ENCODE results near the gene CD82. TPM values are rescaled to one million over a fixed set of nuclear protein-coding genes. Genes with fewer than 3 reads are reported as not detected.

CD82 gene
- total RNA-seq, 1 donor from 2014 or later: 4.4 TPM

DNA sequence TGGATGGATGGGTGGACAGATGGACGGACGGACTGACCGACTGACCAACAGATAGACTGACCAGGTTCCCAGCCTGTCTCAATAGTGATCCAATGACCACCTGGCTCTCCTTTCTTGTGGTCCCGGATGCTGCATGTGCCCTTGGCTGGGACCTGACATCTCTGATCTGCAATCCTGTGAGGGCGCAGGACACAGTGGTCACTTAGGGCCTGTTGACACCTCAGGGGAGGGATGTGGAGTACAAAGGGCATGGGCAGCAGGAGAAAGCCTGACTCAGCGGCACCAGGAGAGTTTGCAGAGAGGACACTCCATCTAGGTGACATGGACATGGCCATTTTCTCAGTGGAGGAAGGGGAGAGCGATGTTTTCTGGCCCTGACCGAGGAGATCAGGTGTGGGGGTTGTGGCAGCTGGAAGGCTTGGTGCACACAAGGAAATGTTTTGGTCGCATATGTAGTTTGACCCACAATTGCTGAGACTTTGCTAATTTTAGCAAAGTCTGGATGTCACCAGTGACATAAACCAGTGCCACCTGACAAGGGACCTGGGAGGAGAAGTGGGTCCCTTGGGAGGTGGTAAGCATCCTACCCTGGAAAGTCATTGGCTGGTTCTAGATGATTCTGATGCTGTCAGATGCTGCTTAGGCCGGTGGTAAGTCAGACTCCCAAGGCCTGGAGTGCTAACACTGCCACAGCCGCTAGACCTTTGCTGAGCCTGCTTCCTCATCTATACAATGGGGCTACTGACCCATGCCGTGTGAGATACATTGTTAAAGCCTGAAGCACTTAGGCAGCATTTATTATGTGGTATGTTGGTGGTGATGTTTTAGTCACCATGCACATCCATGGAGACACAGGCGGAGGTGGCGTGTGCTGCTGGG, 50.7 kb downstream of the CD82 start:
- H3K27me3 Mint-ChIP-seq (ENCODE audit: unreplicated experiment): no peaks in the 10 kb centered on the region
- H3K27ac Mint-ChIP-seq (ENCODE audit: unreplicated experiment): no peak overlapping the region
- H3K36me3 Mint-ChIP-seq (ENCODE audit: unreplicated experiment): no peaks in the 10 kb centered on the region
- TF ChIP-seq, protein P1, sequence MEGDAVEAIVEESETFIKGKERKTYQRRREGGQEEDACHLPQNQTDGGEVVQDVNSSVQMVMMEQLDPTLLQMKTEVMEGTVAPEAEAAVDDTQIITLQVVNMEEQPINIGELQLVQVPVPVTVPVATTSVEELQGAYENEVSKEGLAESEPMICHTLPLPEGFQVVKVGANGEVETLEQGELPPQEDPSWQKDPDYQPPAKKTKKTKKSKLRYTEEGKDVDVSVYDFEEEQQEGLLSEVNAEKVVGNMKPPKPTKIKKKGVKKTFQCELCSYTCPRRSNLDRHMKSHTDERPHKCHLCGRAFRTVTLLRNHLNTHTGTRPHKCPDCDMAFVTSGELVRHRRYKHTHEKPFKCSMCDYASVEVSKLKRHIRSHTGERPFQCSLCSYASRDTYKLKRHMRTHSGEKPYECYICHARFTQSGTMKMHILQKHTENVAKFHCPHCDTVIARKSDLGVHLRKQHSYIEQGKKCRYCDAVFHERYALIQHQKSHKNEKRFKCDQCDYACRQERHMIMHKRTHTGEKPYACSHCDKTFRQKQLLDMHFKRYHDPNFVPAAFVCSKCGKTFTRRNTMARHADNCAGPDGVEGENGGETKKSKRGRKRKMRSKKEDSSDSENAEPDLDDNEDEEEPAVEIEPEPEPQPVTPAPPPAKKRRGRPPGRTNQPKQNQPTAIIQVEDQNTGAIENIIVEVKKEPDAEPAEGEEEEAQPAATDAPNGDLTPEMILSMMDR (IDR thresholded peaks at IDR 0.05; ENCODE audit: partially characterized antibody, unreplicated experiment): no peak
- DNase-seq: no peak
- H3K4me3 Mint-ChIP-seq (ENCODE audit: unreplicated experiment): no peak overlapping the region
- peaks cover 5% of the 10 kb centered on the region for H3K9me3 Mint-ChIP-seq (ENCODE audit: unreplicated experiment)
- H3K4me1 Mint-ChIP-seq (ENCODE audit: low read depth, unreplicated experiment): peaks cover 12% of the 10 kb centered on the region

DNA sequence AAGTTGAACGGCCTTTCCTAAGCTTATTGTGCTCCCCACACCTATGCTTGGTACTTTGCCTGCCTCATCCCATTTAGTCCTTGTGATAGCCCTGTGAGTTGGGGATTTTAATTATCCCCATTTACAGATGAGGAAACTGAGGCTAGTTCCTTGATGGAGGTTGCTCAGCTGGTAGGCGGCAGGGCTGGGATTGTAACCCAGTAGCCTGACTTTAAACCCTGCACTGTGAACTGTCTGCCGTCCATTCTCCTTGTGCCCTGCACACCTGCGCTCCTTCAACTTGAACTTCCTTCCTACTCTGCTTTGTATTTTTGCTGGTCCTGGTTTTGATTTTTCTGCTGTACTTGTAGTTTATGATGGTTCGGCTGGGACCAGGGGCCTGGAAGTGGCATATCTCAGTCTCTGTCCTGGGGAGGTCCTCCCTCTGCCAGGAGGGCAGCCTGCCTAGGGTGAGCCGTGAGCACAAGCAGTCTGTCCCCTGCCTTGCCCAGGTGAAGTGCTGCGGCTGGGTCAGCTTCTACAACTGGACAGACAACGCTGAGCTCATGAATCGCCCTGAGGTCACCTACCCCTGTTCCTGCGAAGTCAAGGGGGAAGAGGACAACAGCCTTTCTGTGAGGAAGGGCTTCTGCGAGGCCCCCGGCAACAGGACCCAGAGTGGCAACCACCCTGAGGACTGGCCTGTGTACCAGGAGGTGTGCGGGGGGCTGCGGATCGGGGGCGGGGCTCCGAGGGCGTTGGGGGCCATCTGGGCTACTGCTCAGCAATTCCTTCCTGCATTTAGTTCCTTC, 52.4 kb downstream of the CD82 start:
- H3K4me1 Mint-ChIP-seq (ENCODE audit: low read depth, unreplicated experiment): peaks cover 12% of the 10 kb centered on the region
- no peak for DNase-seq

DNA sequence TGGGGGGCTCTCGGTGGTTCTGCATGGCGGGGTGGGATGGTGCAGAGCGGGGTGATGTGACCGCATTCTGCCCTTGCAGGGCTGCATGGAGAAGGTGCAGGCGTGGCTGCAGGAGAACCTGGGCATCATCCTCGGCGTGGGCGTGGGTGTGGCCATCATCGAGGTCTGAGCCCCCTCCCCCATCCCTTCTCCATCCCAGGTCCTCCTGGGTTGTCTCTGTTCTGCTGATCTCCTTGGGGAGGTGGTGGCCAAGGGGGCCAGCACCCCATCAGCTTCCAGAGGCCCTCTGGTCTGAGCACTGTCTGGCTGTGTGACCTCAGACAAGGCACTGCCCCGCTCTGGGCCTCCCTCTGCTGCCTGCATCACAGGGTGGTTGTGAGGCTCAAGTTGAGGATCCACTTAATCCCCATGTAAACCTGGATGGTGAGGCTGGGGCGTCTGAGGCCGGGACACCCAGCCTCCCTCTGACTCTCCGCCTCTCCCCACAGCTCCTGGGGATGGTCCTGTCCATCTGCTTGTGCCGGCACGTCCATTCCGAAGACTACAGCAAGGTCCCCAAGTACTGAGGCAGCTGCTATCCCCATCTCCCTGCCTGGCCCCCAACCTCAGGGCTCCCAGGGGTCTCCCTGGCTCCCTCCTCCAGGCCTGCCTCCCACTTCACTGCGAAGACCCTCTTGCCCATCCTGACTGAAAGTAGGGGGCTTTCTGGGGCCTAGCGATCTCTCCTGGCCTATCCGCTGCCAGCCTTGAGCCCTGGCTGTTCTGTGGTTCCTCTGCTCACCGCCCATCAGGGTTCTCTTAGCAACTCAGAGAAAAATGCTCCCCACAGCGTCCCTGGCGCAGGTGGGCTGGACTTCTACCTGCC, 53.3 kb downstream of the CD82 start:
- no peak overlapping the region for H3K4me3 Mint-ChIP-seq (ENCODE audit: unreplicated experiment)
- no peaks in the 10 kb centered on the region for H3K36me3 Mint-ChIP-seq (ENCODE audit: unreplicated experiment)
- peaks cover 5% of the 10 kb centered on the region for H3K27me3 Mint-ChIP-seq (ENCODE audit: unreplicated experiment)
- no peak for DNase-seq
- peaks cover 17% of the 10 kb centered on the region for H3K4me1 Mint-ChIP-seq (ENCODE audit: low read depth, unreplicated experiment)
- TF ChIP-seq, protein P1 (IDR thresholded peaks at IDR 0.05; ENCODE audit: partially characterized antibody, unreplicated experiment): no peak
- no peak overlapping the region for H3K27ac Mint-ChIP-seq (ENCODE audit: unreplicated experiment)
- H3K9me3 Mint-ChIP-seq (ENCODE audit: unreplicated experiment): peaks cover 2% of the 10 kb centered on the region

More for the DNA sequence above, 52.4 kb downstream of the CD82 start:
- TF ChIP-seq, protein P1 (IDR thresholded peaks at IDR 0.05; ENCODE audit: partially characterized antibody, unreplicated experiment): no peak
- peaks cover 2% of the 10 kb centered on the region for H3K9me3 Mint-ChIP-seq (ENCODE audit: unreplicated experiment)
- H3K27me3 Mint-ChIP-seq (ENCODE audit: unreplicated experiment): peaks cover 5% of the 10 kb centered on the region
- H3K36me3 Mint-ChIP-seq (ENCODE audit: unreplicated experiment): no peaks in the 10 kb centered on the region
- H3K4me3 Mint-ChIP-seq (ENCODE audit: unreplicated experiment): no peak overlapping the region
- H3K27ac Mint-ChIP-seq (ENCODE audit: unreplicated experiment): no peak overlapping the region

DNA sequence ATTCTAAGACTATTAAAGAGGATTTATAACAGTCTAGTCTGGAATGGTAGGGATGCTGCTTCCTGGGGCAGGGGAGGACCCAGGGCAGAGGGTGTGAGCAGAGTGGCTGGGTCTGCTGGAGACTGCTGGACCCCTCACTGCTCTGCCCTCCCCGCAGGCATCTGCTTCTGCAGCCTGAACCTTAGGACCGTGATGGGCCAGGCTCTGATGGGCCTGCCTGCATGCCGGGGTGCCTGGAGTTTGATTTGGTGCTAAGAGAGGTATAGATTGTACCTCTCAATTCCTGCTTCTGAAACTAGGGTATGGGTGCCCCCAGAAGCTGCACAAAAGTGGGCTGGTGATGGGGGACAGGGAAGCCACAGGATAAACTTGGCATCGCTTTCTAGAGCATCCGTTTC, 54.9 kb downstream of the CD82 start:
- no peak for DNase-seq
- H3K36me3 Mint-ChIP-seq (ENCODE audit: unreplicated experiment): no peaks in the 10 kb centered on the region
- TF ChIP-seq, protein P1 (IDR thresholded peaks at IDR 0.05; ENCODE audit: partially characterized antibody, unreplicated experiment): no peak
- H3K4me3 Mint-ChIP-seq (ENCODE audit: unreplicated experiment): no peak overlapping the region
- peaks cover 5% of the 10 kb centered on the region for H3K27me3 Mint-ChIP-seq (ENCODE audit: unreplicated experiment)
- H3K27ac Mint-ChIP-seq (ENCODE audit: unreplicated experiment): peak overlapping the region; percentile 1
- H3K4me1 Mint-ChIP-seq (ENCODE audit: low read depth, unreplicated experiment): peaks cover 19% of the 10 kb centered on the region
- peaks cover 2% of the 10 kb centered on the region for H3K9me3 Mint-ChIP-seq (ENCODE audit: unreplicated experiment)

Measured in glutamatergic neuron (in vitro differentiated cells).